Measurements from ENCODE around the gene EPS15.

The EPS15 gene

GRCh38 chr1:51372561-51372960, 146.5 kb downstream of the EPS15 start:
- no peak for TF ChIP-seq ZNF473 (tag by site-specific recombination; IDR thresholded peaks at IDR 0.05)
- no peak for TF ChIP-seq ZNF610 (tag by site-specific recombination; IDR thresholded peaks at IDR 0.05; ENCODE audit: borderline replicate concordance)
- no peak for TF ChIP-seq ZNF585B (tag by site-specific recombination; IDR thresholded peaks at IDR 0.05)
- no peak for TF ChIP-seq OSR2 (tag by site-specific recombination; IDR thresholded peaks at IDR 0.05)
- TF ChIP-seq ZNF529 (tag by site-specific recombination; IDR thresholded peaks at IDR 0.05; ENCODE audit: insufficient replicate concordance): no peak
- TF ChIP-seq ZBTB48 (tag by site-specific recombination; IDR thresholded peaks at IDR 0.05): no peak
- TF ChIP-seq, protein P1, sequence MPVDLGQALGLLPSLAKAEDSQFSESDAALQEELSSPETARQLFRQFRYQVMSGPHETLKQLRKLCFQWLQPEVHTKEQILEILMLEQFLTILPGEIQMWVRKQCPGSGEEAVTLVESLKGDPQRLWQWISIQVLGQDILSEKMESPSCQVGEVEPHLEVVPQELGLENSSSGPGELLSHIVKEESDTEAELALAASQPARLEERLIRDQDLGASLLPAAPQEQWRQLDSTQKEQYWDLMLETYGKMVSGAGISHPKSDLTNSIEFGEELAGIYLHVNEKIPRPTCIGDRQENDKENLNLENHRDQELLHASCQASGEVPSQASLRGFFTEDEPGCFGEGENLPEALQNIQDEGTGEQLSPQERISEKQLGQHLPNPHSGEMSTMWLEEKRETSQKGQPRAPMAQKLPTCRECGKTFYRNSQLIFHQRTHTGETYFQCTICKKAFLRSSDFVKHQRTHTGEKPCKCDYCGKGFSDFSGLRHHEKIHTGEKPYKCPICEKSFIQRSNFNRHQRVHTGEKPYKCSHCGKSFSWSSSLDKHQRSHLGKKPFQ (tag by site-specific recombination; IDR thresholded peaks at IDR 0.05): no peak
- ChIA-PET POLR2A (no interaction called here), CTCF (no interaction called here)
- H3K4me1 ChIP-seq (ENCODE audit: control insufficient read depth, insufficient read depth, low read length): no peaks in the 10 kb centered on the region
- H3K36me3 ChIP-seq (ENCODE audit: control insufficient read depth in 2 of 2, insufficient read depth in 1 of 2, low read length in 2 of 2): peaks cover 3 to 26% of the 10 kb centered on the region in 2 experiments; a peak in 2 of 3 replicates
- H3K9me3 ChIP-seq (ENCODE audit: control insufficient read depth, insufficient read depth, low read depth, low read length): no peaks in the 10 kb centered on the region
- no peak overlapping the region for H3K27ac ChIP-seq (ENCODE audit: extremely low read depth, low read depth, low read length)
- H3K4me3 ChIP-seq (ENCODE audit: low read depth, low read length): no peak overlapping the region

GRCh38 chr1:51369171-51369570, 149.9 kb downstream of the EPS15 start:
- ChIA-PET CTCF (no interaction called here), POLR2A (no interaction called here)
- no peaks in the 10 kb centered on the region for H3K4me1 ChIP-seq (ENCODE audit: control insufficient read depth, insufficient read depth, low read length)
- H3K9me3 ChIP-seq (ENCODE audit: control insufficient read depth, insufficient read depth, low read depth, low read length): no peaks in the 10 kb centered on the region
- H3K4me3 ChIP-seq (ENCODE audit: low read depth, low read length): no peak overlapping the region
- H3K27ac ChIP-seq (ENCODE audit: extremely low read depth, low read depth, low read length): no peak overlapping the region
- TF ChIP-seq WT1 (tag by site-specific recombination; IDR thresholded peaks at IDR 0.05) (no peak), ZNF776 (tag by site-specific recombination; IDR thresholded peaks at IDR 0.05; ENCODE audit: borderline replicate concordance) (no peak)
- peaks cover 3 to 29% of the 10 kb centered on the region in 2 experiments; a peak in 2 of 3 replicates for H3K36me3 ChIP-seq (ENCODE audit: control insufficient read depth in 2 of 2, insufficient read depth in 1 of 2, low read length in 2 of 2)

DNA sequence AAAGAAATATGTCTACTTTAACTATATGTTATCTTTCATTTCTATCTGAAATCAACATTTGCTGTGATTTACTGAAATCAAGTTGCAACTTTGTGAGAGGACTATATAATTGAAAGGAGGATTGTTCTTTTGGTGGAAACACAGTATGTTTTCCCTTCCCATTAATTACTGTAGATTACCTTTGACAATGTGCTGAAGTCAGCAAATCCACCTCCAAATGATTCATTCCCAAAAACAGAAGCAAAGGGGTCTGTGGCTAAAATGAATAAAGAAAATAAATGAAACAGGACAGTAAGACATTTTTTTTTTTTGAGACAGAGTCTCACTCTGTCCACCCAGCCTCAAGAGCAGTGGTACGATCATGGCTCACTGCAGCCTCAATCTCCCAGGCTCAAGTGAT, 153.3 kb downstream of the EPS15 start:
- Histone ChIP-seq H3K27ac (ENCODE audit: extremely low read depth, low read depth, low read length) (no peak overlapping the region), H3K36me3 (ENCODE audit: control insufficient read depth in 2 of 2, insufficient read depth in 1 of 2, low read length in 2 of 2) (peaks cover 11 to 37% of the 10 kb centered on the region in 2 experiments), H3K4me3 (ENCODE audit: low read depth, low read length) (no peak overlapping the region), H3K4me1 (ENCODE audit: control insufficient read depth, insufficient read depth, low read length) (no peaks in the 10 kb centered on the region), H3K9me3 (ENCODE audit: control insufficient read depth, insufficient read depth, low read depth, low read length) (no peaks in the 10 kb centered on the region)
- CTCF ChIA-PET: interaction anchor here (0.5 kb wide), 1 partner anchor 65 kb away, joined by 5 read pairs; no protein-coding TSS in a partner anchor
- POLR2A ChIA-PET: no interaction called here
- TF ChIP-seq ZBTB20 (tag by site-specific recombination; IDR thresholded peaks at IDR 0.05) (no peak), KLF16 (tag by site-specific recombination; IDR thresholded peaks at IDR 0.05) (no peak), ZNF571 (tag by site-specific recombination; IDR thresholded peaks at IDR 0.05) (no peak), SETDB1 (IDR thresholded peaks at IDR 0.05; ENCODE audit: insufficient read length, low read length) (no peak), ZNF426 (tag by site-specific recombination; IDR thresholded peaks at IDR 0.05) (no peak), KLF8 (tag by site-specific recombination; IDR thresholded peaks at IDR 0.05) (no peak), ZNF37A (tag by site-specific recombination; IDR thresholded peaks at IDR 0.05) (no peak), ZNF24 (tag by site-specific recombination; IDR thresholded peaks at IDR 0.05) (no peak), ZNF621 (tag by site-specific recombination; IDR thresholded peaks at IDR 0.05) (no peak), ZNF664 (tag by site-specific recombination; IDR thresholded peaks at IDR 0.05) (no peak), ZNF292 (tag by site-specific recombination; IDR thresholded peaks at IDR 0.05; ENCODE audit: borderline replicate concordance, low read depth) (no peak), ZNF214 (tag by site-specific recombination; IDR thresholded peaks at IDR 0.05; ENCODE audit: borderline replicate concordance) (no peak), ZNF416 (tag by site-specific recombination; IDR thresholded peaks at IDR 0.05) (no peak), IKZF3 (tag by site-specific recombination; IDR thresholded peaks at IDR 0.05) (no peak), ZNF510 (tag by site-specific recombination; IDR thresholded peaks at IDR 0.05; ENCODE audit: insufficient replicate concordance) (no peak), ZNF202 (tag by site-specific recombination; IDR thresholded peaks at IDR 0.05; ENCODE audit: borderline replicate concordance) (no peak), ZNF146 (tag by site-specific recombination; IDR thresholded peaks at IDR 0.05) (no peak)
- TF ChIP-seq, protein P2, sequence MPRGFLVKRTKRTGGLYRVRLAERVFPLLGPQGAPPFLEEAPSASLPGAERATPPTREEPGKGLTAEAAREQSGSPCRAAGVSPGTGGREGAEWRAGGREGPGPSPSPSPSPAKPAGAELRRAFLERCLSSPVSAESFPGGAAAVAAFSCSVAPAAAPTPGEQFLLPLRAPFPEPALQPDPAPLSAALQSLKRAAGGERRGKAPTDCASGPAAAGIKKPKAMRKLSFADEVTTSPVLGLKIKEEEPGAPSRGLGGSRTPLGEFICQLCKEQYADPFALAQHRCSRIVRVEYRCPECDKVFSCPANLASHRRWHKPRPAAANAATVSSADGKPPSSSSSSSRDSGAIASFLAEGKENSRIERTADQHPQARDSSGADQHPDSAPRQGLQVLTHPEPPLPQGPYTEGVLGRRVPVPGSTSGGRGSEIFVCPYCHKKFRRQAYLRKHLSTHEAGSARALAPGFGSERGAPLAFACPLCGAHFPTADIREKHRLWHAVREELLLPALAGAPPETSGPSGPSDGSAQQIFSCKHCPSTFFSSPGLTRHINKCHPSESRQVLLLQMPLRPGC (tag by site-specific recombination; IDR thresholded peaks at IDR 0.05): no peak
- TF ChIP-seq, protein P3, sequence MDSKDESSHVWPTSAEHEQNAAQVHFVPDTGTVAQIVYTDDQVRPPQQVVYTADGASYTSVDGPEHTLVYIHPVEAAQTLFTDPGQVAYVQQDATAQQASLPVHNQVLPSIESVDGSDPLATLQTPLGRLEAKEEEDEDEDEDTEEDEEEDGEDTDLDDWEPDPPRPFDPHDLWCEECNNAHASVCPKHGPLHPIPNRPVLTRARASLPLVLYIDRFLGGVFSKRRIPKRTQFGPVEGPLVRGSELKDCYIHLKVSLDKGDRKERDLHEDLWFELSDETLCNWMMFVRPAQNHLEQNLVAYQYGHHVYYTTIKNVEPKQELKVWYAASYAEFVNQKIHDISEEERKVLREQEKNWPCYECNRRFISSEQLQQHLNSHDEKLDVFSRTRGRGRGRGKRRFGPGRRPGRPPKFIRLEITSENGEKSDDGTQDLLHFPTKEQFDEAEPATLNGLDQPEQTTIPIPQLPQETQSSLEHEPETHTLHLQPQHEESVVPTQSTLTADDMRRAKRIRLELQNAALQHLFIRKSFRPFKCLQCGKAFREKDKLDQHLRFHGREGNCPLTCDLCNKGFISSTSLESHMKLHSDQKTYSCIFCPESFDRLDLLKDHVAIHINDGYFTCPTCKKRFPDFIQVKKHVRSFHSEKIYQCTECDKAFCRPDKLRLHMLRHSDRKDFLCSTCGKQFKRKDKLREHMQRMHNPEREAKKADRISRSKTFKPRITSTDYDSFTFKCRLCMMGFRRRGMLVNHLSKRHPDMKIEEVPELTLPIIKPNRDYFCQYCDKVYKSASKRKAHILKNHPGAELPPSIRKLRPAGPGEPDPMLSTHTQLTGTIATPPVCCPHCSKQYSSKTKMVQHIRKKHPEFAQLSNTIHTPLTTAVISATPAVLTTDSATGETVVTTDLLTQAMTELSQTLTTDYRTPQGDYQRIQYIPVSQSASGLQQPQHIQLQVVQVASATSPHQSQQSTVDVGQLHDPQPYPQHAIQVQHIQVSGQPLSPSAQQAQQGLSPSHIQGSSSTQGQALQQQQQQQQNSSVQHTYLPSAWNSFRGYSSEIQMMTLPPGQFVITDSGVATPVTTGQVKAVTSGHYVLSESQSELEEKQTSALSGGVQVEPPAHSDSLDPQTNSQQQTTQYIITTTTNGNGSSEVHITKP (tag by site-specific recombination; IDR thresholded peaks at IDR 0.05): no peak
